Left ventricle myocardium superior (tissue), 1 donor: ENCODE measurements around the gene NUTM2B. TPM values are rescaled to one million over a fixed set of nuclear protein-coding genes. Genes with fewer than 3 reads are reported as not detected.
"Not testable (repeated sequence)": the region's sequence is repeated elsewhere in the genome, so short reads cannot be mapped to it uniquely, and the experiment has no call there.

ENCODE experiments used
- ATAC-seq: fragments of 200-7000 bp; cut with Tn5 transposase; one replicate; pipeline ENCODE4 v1.9.1; 2020; ENCODE audit warnings: mild to moderate bottlenecking, moderate library complexity
- DNase-seq: peaks from one replicate; pipeline ENCODE4 v3.0.0-alpha.2; 2020
- intact Hi-C: fragments of 100-400 bp; cut with micrococcal nuclease; formaldehyde crosslinking; loops from one replicate; pipeline ENCODE4 v1.11.0; 2022
- long read RNA-seq: library from polyadenylated mRNA; unstranded; transcript quantifications from one replicate; pipeline ENCODE4 v2.0.0, GENCODE V29; 2021
- total RNA-seq: library from RNA; stranded (reverse); fragmentation: NEBNext Ultra II Directional; extraction: Animal tissue kit (Norgen Biotek cat#: 25700); gene quantifications from one replicate; pipeline ENCODE4 v1.2.1, GENCODE V29; 2021
- donor health status: DM: no; HTN: yes; CAD: no; lungs with severe emphysema.

Gene NUTM2B
- 1.2 TPM for total RNA-seq
- long read RNA-seq, result 0 reads

GRCh38 chr10:79702927-79703326, at the start of gene NUTM2B:
TSS of gene NUTM2B (plus strand) at chr10:79703227. CDS start at chr10:79703610, 383 bp downstream.
- intact Hi-C loops, DNase-seq, ATAC-seq: not testable (repeated sequence)

GRCh38 chr10:79663287-79663686, 39.7 kb upstream of the NUTM2B start:
- DNase-seq, ATAC-seq, intact Hi-C loops: not testable (repeated sequence)

GRCh38 chr10:79664686-79665085, 38.3 kb upstream of the NUTM2B start:
- DNase-seq, ATAC-seq, intact Hi-C loops: not testable (repeated sequence)

- intact Hi-C loops, ATAC-seq, DNase-seq: not testable (repeated sequence)
Observed at GRCh38 chr10:79669248-79669788, 33.7 kb upstream of the NUTM2B start.

GRCh38 chr10:79674878-79675277, 28.1 kb upstream of the NUTM2B start:
- intact Hi-C loops, ATAC-seq, DNase-seq: not testable (repeated sequence)

- DNase-seq, intact Hi-C loops, ATAC-seq: not testable (repeated sequence)
Observed at GRCh38 chr10:79683026-79683883, 19.8 kb upstream of the NUTM2B start.

GRCh38 chr10:79683884-79684720, 18.9 kb upstream of the NUTM2B start:
- intact Hi-C loops, result not testable (repeated sequence)

GRCh38 chr10:79685044-79685685, 17.9 kb upstream of the NUTM2B start:
- ATAC-seq, result peak; percentile 56
- peak; percentile 49 for DNase-seq
- intact Hi-C loops, result not testable (repeated sequence)

More at GRCh38 chr10:79683884-79684720, 18.9 kb upstream of the NUTM2B start:
- ATAC-seq, DNase-seq: not testable (repeated sequence)

GRCh38 chr10:79686595-79686994, 16.4 kb upstream of the NUTM2B start:
- DNase-seq, intact Hi-C loops, ATAC-seq: not testable (repeated sequence)

- intact Hi-C loops, ATAC-seq, DNase-seq: not testable (repeated sequence)
Observed at GRCh38 chr10:79687406-79688150, 15.4 kb upstream of the NUTM2B start.

GRCh38 chr10:79688798-79689197, 14.2 kb upstream of the NUTM2B start:
- ATAC-seq, DNase-seq, intact Hi-C loops: not testable (repeated sequence)

- DNase-seq, ATAC-seq, intact Hi-C loops: not testable (repeated sequence)
Observed at GRCh38 chr10:79696596-79696995, 6.4 kb upstream of the NUTM2B start.

GRCh38 chr10:79697141-79697540, 5.9 kb upstream of the NUTM2B start:
- ATAC-seq, intact Hi-C loops, DNase-seq: not testable (repeated sequence)

GRCh38 chr10:79700381-79700944, 2.6 kb upstream of the NUTM2B start:
- intact Hi-C loops, ATAC-seq, DNase-seq: not testable (repeated sequence)

- DNase-seq, intact Hi-C loops, ATAC-seq: not testable (repeated sequence)
Observed at GRCh38 chr10:79707017-79707416, 4.0 kb downstream of the NUTM2B start.

GRCh38 chr10:79714976-79715375, 11.9 kb downstream of the NUTM2B start:
- DNase-seq, ATAC-seq, intact Hi-C loops: not testable (repeated sequence)

- intact Hi-C loops, ATAC-seq, DNase-seq: not testable (repeated sequence)
Observed at GRCh38 chr10:79716917-79717579, 14.0 kb downstream of the NUTM2B start.
